ENCODE results near the gene NRIP2. TPM values are rescaled to one million over a fixed set of nuclear protein-coding genes. Genes with fewer than 3 reads are reported as not detected.

The NRIP2 gene
- 0.07 TPM in 1 of 2 replicates, not detected in the other for total RNA-seq

DNA sequence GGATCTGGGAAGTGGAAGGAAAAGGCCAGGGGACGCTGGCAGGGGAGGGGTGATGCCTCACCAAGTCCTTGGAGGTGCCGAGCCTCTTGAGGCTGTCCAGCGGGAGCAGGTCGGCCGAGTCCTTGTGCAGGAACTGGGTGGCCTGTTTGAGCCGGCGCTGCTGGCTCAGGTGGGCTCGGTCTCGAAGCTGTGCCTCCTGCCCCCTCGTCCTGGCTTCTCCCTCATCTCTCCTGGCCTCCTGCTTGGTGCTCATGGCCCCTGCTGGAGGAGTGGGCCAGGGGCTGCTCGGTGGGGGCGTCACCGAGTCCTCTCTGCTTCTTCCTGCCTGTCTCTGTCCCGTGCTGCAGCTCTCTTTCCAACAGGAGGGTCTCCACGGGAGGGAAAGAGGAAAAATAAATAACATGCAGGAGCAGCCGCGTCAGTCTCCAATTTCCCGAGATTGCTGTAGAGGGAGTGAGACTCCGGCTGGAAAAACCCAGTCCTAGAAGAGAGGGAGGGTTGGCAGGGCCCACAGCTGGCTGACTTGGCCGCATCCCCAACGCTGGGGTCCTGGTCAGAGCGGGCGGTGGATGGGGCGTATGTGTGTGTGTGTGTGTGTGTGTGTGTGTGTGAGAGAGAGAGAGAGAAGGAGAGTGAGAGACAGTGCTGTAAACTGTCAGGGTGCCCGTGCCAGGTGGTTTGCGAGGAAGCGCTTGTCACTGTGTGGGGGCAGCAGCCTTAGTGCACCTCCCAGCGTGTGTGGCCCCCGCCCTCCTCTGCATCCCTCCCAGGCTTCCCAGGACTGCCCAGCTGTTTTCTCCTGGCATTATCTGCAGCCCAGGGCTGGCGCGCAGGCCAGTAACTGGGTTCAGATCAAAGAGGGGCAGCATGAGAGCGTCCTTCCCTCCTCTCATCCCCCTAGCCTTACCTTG is at the start of gene NRIP2:
TSS of gene NRIP2 (minus strand) at position 455 of the 911 bp plus-strand sequence. CDS start at position 403, 52 bp downstream.

GRCh38 chr12:2877047-2877952 is 42.5 kb upstream of the NRIP2 start, which contains the start of the genes FOXM1 and RHNO1:
FOXM1 (minus strand) TSS chr12:2877174; CDS start chr12:2874478, 2,696 bp downstream.
RHNO1 (plus strand) TSS chr12:2877223; CDS start chr12:2885367, 8,144 bp downstream.

GRCh38 chr12:2857021-2857431 is 22.2 kb upstream of the NRIP2 start, which contains the start of gene TEX52:
TEX52 (minus strand) TSS chr12:2857039; CDS start chr12:2857026, 13 bp downstream.

GRCh38 chr12:2812290-2813213 is 22.3 kb downstream of the NRIP2 start, which contains the start of gene ITFG2:
ITFG2 (plus strand) TSS chr12:2812668; CDS start chr12:2812761, 93 bp downstream.

GRCh38 chr12:2794736-2795289 is 40.0 kb downstream of the NRIP2 start, which contains the start of gene FKBP4:
FKBP4 (plus strand) TSS chr12:2794970; CDS start chr12:2795140, 170 bp downstream.

Other genes starting within 250 kb of the NRIP2 start
- 66.5 and 70.7 TPM in 2 replicates for gene FKBP4, start 40.1 kb downstream of the NRIP2 start, total RNA-seq
- gene ITFG2, start 22.4 kb downstream of the NRIP2 start, total RNA-seq: 14.7 and 15.1 TPM in 2 replicates
- gene TEX52, start 22.0 kb upstream of the NRIP2 start, total RNA-seq: not detected in 2 replicates
- gene FOXM1, start 42.1 kb upstream of the NRIP2 start, total RNA-seq: 3.5 and 4.5 TPM in 2 replicates
- 12.3 and 13.0 TPM in 2 replicates for gene RHNO1, start 42.2 kb upstream of the NRIP2 start, total RNA-seq
- 22.0 and 30.2 TPM in 2 replicates for gene TULP3, start 55.9 kb upstream of the NRIP2 start, total RNA-seq
- 7.0 and 10.1 TPM in 2 replicates for gene TEAD4, start 124.4 kb upstream of the NRIP2 start, total RNA-seq
- gene TSPAN9, start 242.3 kb upstream of the NRIP2 start, total RNA-seq: 63.0 and 87.8 TPM in 2 replicates

Measured in smooth muscle cell of the pulmonary artery (primary cell).